ENCODE data around the gene DUS4L. TPM values are rescaled to one million over a fixed set of nuclear protein-coding genes. Genes with fewer than 3 reads are reported as not detected.

Gene DUS4L
- total and polyA plus RNA-seq, 5 experiments from 2014 or later, result 5.6 to 17.6 (median 9.5) TPM

Other genes with a start within 250 kb of the DUS4L start
- gene GPR22, start 93.9 kb upstream of the DUS4L start, total RNA-seq, result not detected
- gene GPR22, start 93.9 kb upstream of the DUS4L start, polyA plus RNA-seq, result under 1 TPM in 2 of 3 donors, not detected in 1; 0.08 to 0.11 TPM
- gene COG5, start 51 bp upstream of the DUS4L start, total RNA-seq, result 10 to 100 TPM; 62.1 to 64.6 TPM
- gene COG5, start 51 bp upstream of the DUS4L start, polyA plus RNA-seq, result 10 to 100 TPM; 24.3 to 30.9 (median 29.6) TPM
- gene BCAP29, start 16.3 kb downstream of the DUS4L start, total RNA-seq, result 10 to 100 TPM; 15.6 to 17.6 TPM
- 10 to 100 TPM; 26.1 to 49.3 (median 28.1) TPM for gene BCAP29, start 16.3 kb downstream of the DUS4L start, polyA plus RNA-seq
- gene SLC26A4, start 96.9 kb downstream of the DUS4L start, total RNA-seq, result under 1 TPM in 1 of 2 experiments, not detected in 1; 0.08 TPM
- under 1 TPM in 1 of 3 donors, not detected in 2; 0.08 TPM for gene SLC26A4, start 96.9 kb downstream of the DUS4L start, polyA plus RNA-seq
- gene CBLL1, start 180.2 kb downstream of the DUS4L start, total RNA-seq, result 10 to 100 TPM; 51.8 to 59.9 TPM
- 10 to 100 TPM; 44.8 to 56.3 (median 48.6) TPM for gene CBLL1, start 180.2 kb downstream of the DUS4L start, polyA plus RNA-seq
- gene SLC26A3, start 239.3 kb downstream of the DUS4L start, total RNA-seq, result not detected
- gene SLC26A3, start 239.3 kb downstream of the DUS4L start, polyA plus RNA-seq, result not detected

Measured in naive thymus-derived CD8-positive, alpha-beta T cell (primary cell).